Measurements from ENCODE around the gene RAB44. TPM values are rescaled to one million over a fixed set of nuclear protein-coding genes. Genes with fewer than 3 reads are reported as not detected.
A peak's percentile ranks its signal among the peaks of the same experiment; 100 is the strongest.

RAB44 gene
- total RNA-seq, 1 experiment from 2014 or later, result not detected

- Histone ChIP-seq H3K36me3 (ENCODE audit: control insufficient read depth, insufficient read depth, low read length) (0 out of 2 replicates have a peak, but pooled peaks cover 2% of the 10 kb centered on the region), H3K9me3 (ENCODE audit: control insufficient read depth, insufficient read depth, low read depth, low read length) (no peaks in the 10 kb centered on the region), H3K27me3 (ENCODE audit: control insufficient read depth, insufficient read depth, low read length) (no peaks in the 10 kb centered on the region), H3K27ac (ENCODE audit: low read length) (no peak overlapping the region), H3K4me3 (ENCODE audit: low read depth in 2 of 2, low read length in 2 of 2) (no peak overlapping the region), H3K4me1 (ENCODE audit: control insufficient read depth, insufficient read depth, low read length) (peaks cover 4% of the 10 kb centered on the region)
- no TSS peak for BruUV-seq (replicated peaks)
- intact Hi-C loops (cut with micrococcal nuclease; ENCODE audit: unreplicated experiment), result loop anchor here (10.0 kb wide), 1 partner anchor 66 kb away; no protein-coding TSS in a partner anchor
- POLR2A ChIA-PET, result interaction anchor here (0.6 kb wide), 1 partner anchor 276 kb away, joined by 3 read pairs; no protein-coding TSS in a partner anchor
- TF ChIP-seq POLR2AphosphoS5 (IDR thresholded peaks at IDR 0.05; ENCODE audit: low read depth, low read length), result no peak
- TF ChIP-seq, protein P1, sequence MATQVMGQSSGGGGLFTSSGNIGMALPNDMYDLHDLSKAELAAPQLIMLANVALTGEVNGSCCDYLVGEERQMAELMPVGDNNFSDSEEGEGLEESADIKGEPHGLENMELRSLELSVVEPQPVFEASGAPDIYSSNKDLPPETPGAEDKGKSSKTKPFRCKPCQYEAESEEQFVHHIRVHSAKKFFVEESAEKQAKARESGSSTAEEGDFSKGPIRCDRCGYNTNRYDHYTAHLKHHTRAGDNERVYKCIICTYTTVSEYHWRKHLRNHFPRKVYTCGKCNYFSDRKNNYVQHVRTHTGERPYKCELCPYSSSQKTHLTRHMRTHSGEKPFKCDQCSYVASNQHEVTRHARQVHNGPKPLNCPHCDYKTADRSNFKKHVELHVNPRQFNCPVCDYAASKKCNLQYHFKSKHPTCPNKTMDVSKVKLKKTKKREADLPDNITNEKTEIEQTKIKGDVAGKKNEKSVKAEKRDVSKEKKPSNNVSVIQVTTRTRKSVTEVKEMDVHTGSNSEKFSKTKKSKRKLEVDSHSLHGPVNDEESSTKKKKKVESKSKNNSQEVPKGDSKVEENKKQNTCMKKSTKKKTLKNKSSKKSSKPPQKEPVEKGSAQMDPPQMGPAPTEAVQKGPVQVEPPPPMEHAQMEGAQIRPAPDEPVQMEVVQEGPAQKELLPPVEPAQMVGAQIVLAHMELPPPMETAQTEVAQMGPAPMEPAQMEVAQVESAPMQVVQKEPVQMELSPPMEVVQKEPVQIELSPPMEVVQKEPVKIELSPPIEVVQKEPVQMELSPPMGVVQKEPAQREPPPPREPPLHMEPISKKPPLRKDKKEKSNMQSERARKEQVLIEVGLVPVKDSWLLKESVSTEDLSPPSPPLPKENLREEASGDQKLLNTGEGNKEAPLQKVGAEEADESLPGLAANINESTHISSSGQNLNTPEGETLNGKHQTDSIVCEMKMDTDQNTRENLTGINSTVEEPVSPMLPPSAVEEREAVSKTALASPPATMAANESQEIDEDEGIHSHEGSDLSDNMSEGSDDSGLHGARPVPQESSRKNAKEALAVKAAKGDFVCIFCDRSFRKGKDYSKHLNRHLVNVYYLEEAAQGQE (IDR thresholded peaks at IDR 0.05; ENCODE audit: insufficient read depth in 1 of 2, low read depth in 2 of 2, low read length in 1 of 2), result no peak
- no peak for TF ChIP-seq TCF7L2 (IDR thresholded peaks at IDR 0.05; ENCODE audit: low read depth, low read length)
- TF ChIP-seq, protein P2, sequence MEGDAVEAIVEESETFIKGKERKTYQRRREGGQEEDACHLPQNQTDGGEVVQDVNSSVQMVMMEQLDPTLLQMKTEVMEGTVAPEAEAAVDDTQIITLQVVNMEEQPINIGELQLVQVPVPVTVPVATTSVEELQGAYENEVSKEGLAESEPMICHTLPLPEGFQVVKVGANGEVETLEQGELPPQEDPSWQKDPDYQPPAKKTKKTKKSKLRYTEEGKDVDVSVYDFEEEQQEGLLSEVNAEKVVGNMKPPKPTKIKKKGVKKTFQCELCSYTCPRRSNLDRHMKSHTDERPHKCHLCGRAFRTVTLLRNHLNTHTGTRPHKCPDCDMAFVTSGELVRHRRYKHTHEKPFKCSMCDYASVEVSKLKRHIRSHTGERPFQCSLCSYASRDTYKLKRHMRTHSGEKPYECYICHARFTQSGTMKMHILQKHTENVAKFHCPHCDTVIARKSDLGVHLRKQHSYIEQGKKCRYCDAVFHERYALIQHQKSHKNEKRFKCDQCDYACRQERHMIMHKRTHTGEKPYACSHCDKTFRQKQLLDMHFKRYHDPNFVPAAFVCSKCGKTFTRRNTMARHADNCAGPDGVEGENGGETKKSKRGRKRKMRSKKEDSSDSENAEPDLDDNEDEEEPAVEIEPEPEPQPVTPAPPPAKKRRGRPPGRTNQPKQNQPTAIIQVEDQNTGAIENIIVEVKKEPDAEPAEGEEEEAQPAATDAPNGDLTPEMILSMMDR (IDR thresholded peaks at IDR 0.05), result no peak
- TF ChIP-seq SIN3A (IDR thresholded peaks at IDR 0.05; ENCODE audit: borderline replicate concordance, insufficient read depth, low read depth, low read length), result no peak
- ATAC-seq, result 0 out of 2 replicates have a peak, but pooled peaks have one; percentile 21
- in situ Hi-C loops (cut with HindIII; ENCODE audit: low pct_unique_long_range_greater_than_20kb, low sequenced_read_pairs), result no loop called here
- no peak for DNase-seq (ENCODE audit: low read depth, low spot score)
- CTCF ChIA-PET, result no interaction called here
Observed at GRCh38 chr6:36688739-36689075, 8.9 kb upstream of the RAB44 start.

GRCh38 chr6:36691011-36691410 is 6.6 kb upstream of the RAB44 start:
- DNase-seq (ENCODE audit: low read depth, low spot score), result no peak

More at GRCh38 chr6:36691011-36691410, 6.6 kb upstream of the RAB44 start:
- CTCF ChIA-PET, result interaction anchor here (0.5 kb wide), 1 partner anchor 28 kb away, joined by 5 read pairs; no protein-coding TSS in a partner anchor
- no peak for ATAC-seq
- Histone ChIP-seq H3K4me3 (ENCODE audit: low read depth in 2 of 2, low read length in 2 of 2) (no peak overlapping the region), H3K9me3 (ENCODE audit: control insufficient read depth, insufficient read depth, low read depth, low read length) (no peaks in the 10 kb centered on the region), H3K27me3 (ENCODE audit: control insufficient read depth, insufficient read depth, low read length) (no peaks in the 10 kb centered on the region), H3K4me1 (ENCODE audit: control insufficient read depth, insufficient read depth, low read length) (no peaks in the 10 kb centered on the region), H3K27ac (ENCODE audit: low read length) (no peak overlapping the region), H3K36me3 (ENCODE audit: control insufficient read depth, insufficient read depth, low read length) (0 out of 2 replicates have a peak, but pooled peaks cover 2% of the 10 kb centered on the region)
- BruUV-seq (replicated peaks), result no TSS peak
- in situ Hi-C loops (cut with HindIII; ENCODE audit: low pct_unique_long_range_greater_than_20kb, low sequenced_read_pairs), result no loop called here
- intact Hi-C loops (cut with micrococcal nuclease; ENCODE audit: unreplicated experiment), result no loop called here
- TF ChIP-seq, protein P1 (IDR thresholded peaks at IDR 0.05; ENCODE audit: insufficient read depth in 1 of 2, low read depth in 2 of 2, low read length in 1 of 2), result no peak
- TF ChIP-seq SIN3A (IDR thresholded peaks at IDR 0.05; ENCODE audit: borderline replicate concordance, insufficient read depth, low read depth, low read length), result no peak
- TF ChIP-seq, protein P2 (IDR thresholded peaks at IDR 0.05), result no peak
- no peak for TF ChIP-seq POLR2AphosphoS5 (IDR thresholded peaks at IDR 0.05; ENCODE audit: low read depth, low read length)
- TF ChIP-seq TCF7L2 (IDR thresholded peaks at IDR 0.05; ENCODE audit: low read depth, low read length), result no peak
- POLR2A ChIA-PET, result no interaction called here
